CD1c-positive myeloid dendritic cell (primary cell): ENCODE data around the gene ARL14.
"Not testable (repeated sequence)": the region's sequence is repeated elsewhere in the genome, so short reads cannot be mapped to it uniquely, and the experiment has no call there.

ENCODE experiments used
- DNase-seq: peaks from one replicate; pipeline ENCODE4 v3.0.0-alpha.2; 2016; ENCODE audit errors: extremely low spot score

The ARL14 gene

GRCh38 chr3:160677459-160677881 is 510 bp downstream of the ARL14 start:
- DNase-seq: no peak

DNA sequence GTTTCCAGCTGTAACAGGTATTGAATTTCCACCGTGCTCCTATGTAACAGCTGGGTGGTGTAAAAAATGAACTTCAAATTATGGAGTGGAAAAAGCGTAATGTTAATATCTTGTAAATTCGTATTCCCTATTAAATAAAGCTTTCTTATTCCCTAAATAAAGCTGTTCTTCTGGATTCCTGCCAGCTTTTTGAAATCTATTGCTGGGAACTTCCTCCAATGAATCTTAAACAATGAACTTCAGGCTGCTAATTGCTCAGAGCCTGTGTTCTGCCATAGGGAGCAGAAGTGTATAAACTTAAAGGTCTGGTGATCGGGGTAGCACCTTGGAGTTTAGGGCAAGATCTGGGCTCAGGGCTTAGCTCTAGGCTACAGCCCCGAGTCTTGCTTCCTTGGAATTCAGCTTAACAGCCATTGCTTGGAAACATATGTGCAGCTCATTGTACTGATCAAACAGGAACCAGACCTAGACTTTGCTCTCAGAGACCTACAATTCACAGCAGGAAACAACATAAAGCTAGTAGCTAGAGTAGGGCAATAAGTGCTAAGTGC is 1.4 kb downstream of the ARL14 start:
- DNase-seq: no peak

DNA sequence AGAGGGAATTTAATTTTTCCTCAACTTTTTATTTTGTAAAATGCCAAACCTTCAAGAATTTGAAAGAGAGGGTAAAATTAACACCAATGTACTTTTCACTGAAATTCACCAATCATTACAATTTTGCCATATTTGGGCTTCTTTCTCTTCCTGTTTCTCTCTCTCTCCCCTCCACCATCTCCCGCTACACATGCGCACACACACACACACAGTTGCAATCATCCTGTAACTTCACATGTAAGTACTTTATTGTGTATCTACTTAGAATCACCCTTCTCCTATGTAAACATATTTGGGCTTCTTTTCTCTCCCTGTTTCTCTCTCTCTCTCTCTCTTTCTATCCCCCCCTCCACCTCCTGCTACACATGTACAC is 7.4 kb downstream of the ARL14 start:
- DNase-seq: no peak

DNA sequence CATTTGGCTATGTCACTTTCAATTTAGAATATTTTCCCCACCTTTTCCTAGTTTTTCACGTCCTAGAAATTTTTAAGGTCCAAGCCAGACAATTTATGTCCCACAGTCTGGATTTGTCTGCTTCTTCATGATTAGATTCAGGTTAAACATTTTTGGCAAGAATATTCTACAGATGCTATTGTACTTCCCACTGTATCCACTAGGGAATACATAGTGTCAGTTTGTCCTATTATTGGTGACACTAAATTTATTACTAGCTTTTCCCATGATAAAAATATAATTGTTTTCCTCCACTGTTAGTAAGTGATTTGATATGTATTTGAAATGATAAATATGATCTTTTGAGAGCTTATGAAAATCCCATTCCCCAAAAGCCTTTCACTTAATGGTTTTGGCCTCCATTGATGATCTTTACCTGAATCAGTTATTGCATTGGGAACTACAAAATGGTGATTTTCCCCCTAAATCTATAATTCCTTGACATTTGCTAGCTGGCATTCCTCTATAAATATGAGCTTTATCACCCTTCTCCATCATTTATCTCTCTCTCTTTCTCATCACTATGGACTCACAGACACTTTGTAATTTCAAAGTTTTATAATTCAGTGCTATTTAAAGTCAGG is 8.3 kb downstream of the ARL14 start:
- no peak for DNase-seq

DNA sequence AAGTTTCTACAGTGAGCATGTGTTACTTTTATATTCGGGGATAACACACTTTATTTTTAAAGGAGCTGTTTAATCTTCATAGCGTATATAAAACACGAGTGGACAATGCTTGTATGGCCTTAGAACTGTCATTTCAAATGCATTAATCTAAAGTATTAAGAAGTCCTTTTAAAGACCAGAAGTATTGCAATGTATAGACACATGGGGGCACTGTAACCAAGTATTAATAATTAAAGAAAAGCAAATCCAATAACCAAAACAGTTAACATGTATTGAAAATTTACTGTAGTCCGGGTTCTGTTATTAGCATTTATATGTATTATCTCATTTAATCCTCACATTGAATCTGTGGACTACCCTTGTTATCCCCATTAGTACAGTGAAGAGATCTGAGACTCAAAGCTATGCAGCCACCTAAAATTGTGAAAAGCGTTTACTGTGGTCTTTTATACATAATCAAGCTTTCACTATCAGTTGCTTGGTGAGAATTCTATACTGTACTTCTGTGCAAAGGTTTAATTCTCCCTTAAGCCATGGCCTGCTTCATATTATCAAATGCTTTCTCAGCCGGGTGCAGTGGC is 10.1 kb downstream of the ARL14 start:
- DNase-seq: peak; percentile 15

DNA sequence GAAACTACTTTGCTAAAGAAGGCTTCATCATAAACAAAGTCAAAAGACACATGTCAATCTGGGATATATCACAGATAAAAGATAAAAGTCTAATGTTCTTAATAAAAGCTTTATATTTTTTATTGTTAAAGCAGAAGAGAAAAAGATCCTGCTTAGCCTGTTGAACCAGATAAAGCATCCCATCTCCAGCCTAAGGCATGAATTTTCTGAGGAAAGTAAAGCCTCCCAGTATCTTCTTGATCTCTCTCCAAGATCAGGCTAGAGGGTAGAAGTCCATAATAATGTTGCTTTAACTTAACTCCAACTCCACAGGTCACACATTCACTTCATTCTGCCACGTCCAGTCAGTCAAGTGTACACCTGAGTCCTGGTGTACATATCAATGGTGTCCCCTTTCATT is 14.2 kb downstream of the ARL14 start:
- DNase-seq: no peak

- DNase-seq: no peak
These were observed 15.0 kb downstream of the ARL14 start for GRCh38 chr3:160691962-160692361.

GRCh38 chr3:160693191-160693590 is 16.2 kb downstream of the ARL14 start:
- DNase-seq: no peak

DNA sequence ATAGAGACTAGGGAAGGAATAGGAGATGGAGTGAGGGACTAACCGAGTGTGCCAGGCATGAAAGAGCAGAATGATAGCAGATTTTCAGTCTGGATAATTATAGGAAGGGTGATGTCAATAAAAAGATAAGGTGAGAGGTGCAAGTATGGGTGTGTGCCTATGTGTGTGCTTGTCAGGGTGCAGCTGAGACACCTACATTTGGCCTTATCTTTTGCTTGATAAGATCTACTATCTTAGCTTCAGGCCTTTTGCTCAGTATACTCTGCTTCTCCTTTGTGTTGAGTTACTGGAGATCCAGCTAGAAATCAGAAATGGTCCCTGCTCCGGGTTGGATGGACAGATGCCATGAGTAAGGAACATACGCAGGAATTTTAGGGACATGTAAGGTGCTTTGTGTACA is 17.4 kb downstream of the ARL14 start:
- DNase-seq: no peak

DNA sequence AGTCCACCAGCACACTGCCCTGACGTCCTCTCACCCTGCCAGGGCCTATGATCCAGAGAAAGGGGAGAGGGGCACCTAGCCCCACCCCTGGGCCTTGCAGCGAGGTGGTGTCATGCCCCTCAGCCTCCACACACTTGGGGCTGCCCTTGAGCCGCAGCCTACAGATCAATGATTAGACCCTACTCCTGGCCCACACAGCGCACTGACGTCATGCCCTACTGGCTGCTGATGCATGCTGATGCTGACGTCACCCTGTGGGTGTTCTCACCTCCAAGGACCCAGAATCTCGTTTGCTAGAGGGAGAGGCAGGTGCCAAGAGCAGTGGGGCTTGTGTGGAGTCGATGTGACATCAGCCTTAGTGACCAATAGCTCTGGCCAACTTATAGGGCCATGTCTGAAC is 18.0 kb downstream of the ARL14 start:
- no peak for DNase-seq

DNA sequence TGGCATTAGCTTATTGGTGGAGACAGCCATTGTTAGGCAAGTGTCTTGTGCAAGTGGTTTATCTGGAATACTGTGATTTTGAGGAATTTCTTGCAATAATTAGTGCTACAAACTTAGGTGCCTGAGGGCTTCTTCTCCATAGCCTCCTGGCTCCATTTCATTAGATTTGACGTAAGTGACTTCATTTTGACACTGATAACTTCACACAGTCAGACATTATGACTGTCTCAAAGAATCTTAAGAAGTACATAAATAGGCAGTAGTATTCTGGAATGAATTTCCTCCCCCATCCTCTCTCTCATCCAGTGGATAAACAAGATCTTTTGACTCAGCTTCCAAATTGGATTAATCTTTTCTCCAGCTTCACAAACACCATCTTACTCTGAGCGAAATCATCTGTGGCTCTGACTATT is 19.0 kb downstream of the ARL14 start:
- DNase-seq: no peak

- DNase-seq: no peak
These were observed 20.8 kb downstream of the ARL14 start for GRCh38 chr3:160697637-160698380.

DNA sequence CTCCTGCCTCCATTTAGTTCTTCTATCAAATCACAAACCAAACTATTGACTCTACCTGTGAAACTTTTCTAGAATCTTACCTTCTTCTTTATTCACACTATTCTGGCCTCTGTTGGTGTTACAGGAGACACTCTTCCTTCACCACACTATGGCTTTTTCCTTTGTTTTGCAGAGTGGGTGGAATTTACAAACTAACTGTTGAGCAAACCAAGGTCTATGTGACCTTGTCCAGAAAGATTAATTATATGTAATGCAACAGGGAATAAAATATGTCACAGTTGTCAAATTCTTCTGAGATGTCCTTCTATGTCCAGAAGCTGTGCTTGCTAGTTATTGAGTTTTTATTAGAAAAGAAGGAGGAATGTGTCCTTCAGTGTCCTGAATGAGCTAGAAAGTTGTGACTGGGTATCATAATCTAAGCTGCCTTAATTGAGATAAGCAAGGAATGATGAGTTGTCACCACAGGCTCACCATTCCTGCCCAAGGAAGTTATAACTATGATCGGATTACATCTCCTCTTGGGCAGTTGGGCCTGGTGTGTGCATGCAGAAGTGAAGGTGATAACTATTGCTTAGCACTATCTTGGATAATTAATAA is 21.7 kb downstream of the ARL14 start:
- DNase-seq: no peak

- DNase-seq: no peak
These were observed 24.5 kb downstream of the ARL14 start for GRCh38 chr3:160701490-160701889.

DNA sequence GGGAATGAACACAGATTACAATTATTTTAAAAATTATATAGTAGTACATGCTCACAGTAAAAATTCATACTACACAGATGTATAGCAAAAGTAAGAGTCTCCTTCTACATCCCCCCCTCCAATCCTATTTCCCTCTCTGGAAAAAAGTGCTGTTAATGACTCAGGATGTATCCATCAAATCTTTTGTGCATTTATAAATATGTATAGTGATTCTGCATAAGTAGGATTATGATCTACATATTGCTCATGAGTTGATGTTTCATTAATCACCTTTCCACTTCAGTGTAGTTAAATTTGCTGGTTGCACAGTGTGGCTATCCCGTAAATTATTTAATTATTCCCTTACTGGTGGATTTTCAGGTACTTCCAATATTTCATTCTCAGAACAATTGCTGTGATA is 25.3 kb downstream of the ARL14 start:
- DNase-seq: no peak

- DNase-seq: no peak
These were observed 27.0 kb downstream of the ARL14 start for GRCh38 chr3:160703974-160704373.

- peak; percentile 63 for DNase-seq
These were observed 30.3 kb downstream of the ARL14 start for GRCh38 chr3:160707187-160707794.

- DNase-seq: no peak
These were observed 32.7 kb downstream of the ARL14 start for GRCh38 chr3:160709477-160710182.

DNA sequence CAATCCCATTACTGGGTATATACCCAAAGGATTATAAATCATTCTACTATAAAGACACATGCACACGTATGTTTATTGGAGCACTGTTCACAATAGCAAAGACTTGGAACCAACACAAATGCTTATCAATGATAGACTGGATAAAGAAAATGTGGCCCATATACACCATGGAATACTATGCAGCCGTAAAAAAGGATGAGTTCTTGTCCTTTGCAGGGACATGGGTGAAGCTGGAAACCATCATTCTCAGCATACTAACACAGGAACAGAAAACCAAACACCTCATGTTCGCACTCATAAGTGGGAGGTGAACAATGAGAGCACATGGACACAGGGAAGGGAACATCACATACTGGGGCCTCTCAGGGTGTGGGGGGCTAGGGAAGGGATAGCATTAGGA is 36.2 kb downstream of the ARL14 start:
- not testable (repeated sequence) for DNase-seq

- DNase-seq: no peak
These were observed 42.8 kb downstream of the ARL14 start for GRCh38 chr3:160719710-160720109.

DNA sequence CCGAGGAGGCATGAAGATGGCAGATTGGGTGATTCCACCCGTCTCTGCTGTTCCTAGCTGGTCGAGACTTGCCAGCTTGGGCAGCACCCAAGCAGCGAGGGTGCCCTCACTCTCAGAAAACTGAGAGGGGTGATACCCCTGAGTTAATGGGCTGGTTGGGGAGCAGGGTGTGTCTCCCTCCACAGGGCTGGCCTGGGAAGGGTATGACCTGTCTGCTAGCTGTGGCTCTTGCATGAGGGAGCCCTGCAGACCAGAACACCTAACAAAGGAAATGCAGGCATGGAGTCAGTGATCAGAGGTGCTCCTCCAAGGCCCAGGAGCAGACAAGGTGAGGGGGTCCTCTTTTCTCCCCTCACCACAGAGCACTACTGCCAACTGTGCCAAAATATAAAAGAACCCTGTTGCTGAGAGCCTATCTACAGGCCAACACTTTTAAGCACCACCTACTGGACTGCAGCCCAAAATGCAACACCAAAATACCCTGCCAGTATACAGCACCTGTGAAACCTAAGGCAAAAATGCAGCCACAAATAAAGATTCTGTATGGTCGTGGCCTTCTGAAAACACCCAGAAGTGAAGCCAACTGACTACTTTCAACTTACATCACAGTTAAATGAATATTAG is 43.3 kb downstream of the ARL14 start:
- DNase-seq: no peak
